GM19238 (cell line): ENCODE measurements around the gene ACOX3.

Source experiments
- DNase-seq: peaks from one replicate; pipeline ENCODE4 v3.0.0; 2011; ENCODE audit warnings: low spot score; ENCODE audit not compliant: insufficient read length

ACOX3 gene

GRCh38 chr4:8468746-8469535, 28.4 kb upstream of the ACOX3 start:
- peak; percentile 61 for DNase-seq

- DNase-seq, result no peak
Measured at GRCh38 chr4:8467016-8467415, 26.5 kb upstream of the ACOX3 start.

- no peak for DNase-seq
Measured at GRCh38 chr4:8465615-8466611, 25.4 kb upstream of the ACOX3 start.

- no peak for DNase-seq
Measured at GRCh38 chr4:8464381-8464780, 23.9 kb upstream of the ACOX3 start.

- DNase-seq, result no peak
Measured at GRCh38 chr4:8463811-8464210, 23.3 kb upstream of the ACOX3 start.

GRCh38 chr4:8461616-8462015, 21.1 kb upstream of the ACOX3 start:
- no peak for DNase-seq

- no peak for DNase-seq
Measured at GRCh38 chr4:8461086-8461485, 20.6 kb upstream of the ACOX3 start.

- DNase-seq, result no peak
Measured at GRCh38 chr4:8459867-8460445, 19.4 kb upstream of the ACOX3 start.

- DNase-seq, result no peak
Measured at GRCh38 chr4:8457646-8458252, 17.2 kb upstream of the ACOX3 start.

GRCh38 chr4:8453957-8454356, 13.4 kb upstream of the ACOX3 start:
- no peak for DNase-seq

GRCh38 chr4:8451440-8452182, 11.1 kb upstream of the ACOX3 start:
- DNase-seq, result no peak

GRCh38 chr4:8446122-8446521, 5.6 kb upstream of the ACOX3 start:
- DNase-seq, result no peak

- no peak for DNase-seq
Measured at GRCh38 chr4:8443801-8444200, 3.3 kb upstream of the ACOX3 start.

GRCh38 chr4:8442596-8443358, 2.3 kb upstream of the ACOX3 start:
- no peak for DNase-seq

GRCh38 chr4:8441499-8442091, 1.1 kb upstream of the ACOX3 start:
- DNase-seq, result no peak

GRCh38 chr4:8439914-8440491, 520 bp downstream of the ACOX3 start:
- no peak for DNase-seq

GRCh38 chr4:8439168-8439567, 1.4 kb downstream of the ACOX3 start:
- DNase-seq, result no peak

GRCh38 chr4:8438743-8439142, 1.8 kb downstream of the ACOX3 start:
- DNase-seq, result no peak

- no peak for DNase-seq
Measured at GRCh38 chr4:8437281-8437680, 3.2 kb downstream of the ACOX3 start.
